Astrocyte (in vitro differentiated cells and primary cell): ENCODE data around the gene TMEM92. TPM values are rescaled to one million over a fixed set of nuclear protein-coding genes. Genes with fewer than 3 reads are reported as not detected.

Experiments used
- DNase-seq: peaks from one replicate; pipeline ENCODE4 v3.0.0-alpha.2; 2010; ENCODE audit warnings: low read depth
- FAIRE-seq: peaks from 2 replicates; lab custom pipeline; 2011; peaks lifted over from hg19 to GRCh38; lab: Jason Lieb, UNC
- H2AFZ ChIP-seq: 2 replicates; pipeline ENCODE4 v1.6.0; 2012; ENCODE audit warnings: low read depth, low read length, inconsistent platforms
- H3K27ac ChIP-seq: 2 replicates; pipeline ENCODE4 v1.5.1; 2011; ENCODE audit warnings: low read depth, low read length, inconsistent platforms
- H3K27me3 ChIP-seq: 2 replicates; pipeline ENCODE4 v1.6.0; 2011; ENCODE audit warnings: low read length, inconsistent platforms; ENCODE audit not compliant: insufficient read depth
- H3K36me3 ChIP-seq: 2 replicates; pipeline ENCODE4 v1.5.1; 2011; ENCODE audit warnings: low read length, inconsistent platforms; ENCODE audit not compliant: insufficient read depth
- H3K4me1 ChIP-seq: 2 replicates; pipeline ENCODE4 v1.5.1; 2011; ENCODE audit warnings: low read length, inconsistent platforms; ENCODE audit not compliant: insufficient read depth
- H3K4me2 ChIP-seq: 2 replicates; pipeline ENCODE4 v1.6.0; 2012; ENCODE audit warnings: low read length, inconsistent platforms
- H3K4me3 ChIP-seq: 2 replicates; pipeline ENCODE4 v1.5.1; 2011; ENCODE audit warnings: low read depth, mild to moderate bottlenecking, low read length, inconsistent platforms; ENCODE audit not compliant: insufficient read depth
- H3K79me2 ChIP-seq: 2 replicates; pipeline ENCODE4 v1.6.0; 2012; ENCODE audit warnings: mild to moderate bottlenecking, low read length, inconsistent platforms; ENCODE audit not compliant: insufficient read depth
- H3K9ac ChIP-seq: 2 replicates; pipeline ENCODE4 v1.6.0; 2012; ENCODE audit warnings: mild to moderate bottlenecking, low read length, inconsistent platforms
- H3K9me3 ChIP-seq: 2 replicates; pipeline ENCODE4 v1.5.1; 2012; ENCODE audit warnings: low read depth, mild to moderate bottlenecking, low read length, inconsistent platforms; ENCODE audit not compliant: insufficient read depth
- H4K20me1 ChIP-seq: 2 replicates; pipeline ENCODE4 v1.6.0; 2012; ENCODE audit warnings: low read length, inconsistent platforms; ENCODE audit not compliant: insufficient read depth
- H3K27ac Mint-ChIP-seq: one replicate; pipeline ENCODE4 v1.8.0; 2021; ENCODE audit warnings: mild to moderate bottlenecking, mixed read lengths; ENCODE audit not compliant: unreplicated experiment
- H3K27me3 Mint-ChIP-seq: one replicate; pipeline ENCODE4 v1.8.0; 2021; ENCODE audit warnings: low read depth, mixed read lengths; ENCODE audit not compliant: unreplicated experiment
- H3K36me3 Mint-ChIP-seq: one replicate; pipeline ENCODE4 v1.8.0; 2021; ENCODE audit warnings: low read depth, mixed read lengths; ENCODE audit not compliant: unreplicated experiment
- H3K4me1 Mint-ChIP-seq: one replicate; pipeline ENCODE4 v1.8.0; 2021; ENCODE audit warnings: low read depth, mixed read lengths; ENCODE audit not compliant: unreplicated experiment
- H3K4me3 Mint-ChIP-seq: one replicate; pipeline ENCODE4 v1.8.0; 2021; ENCODE audit warnings: mild to moderate bottlenecking, moderate library complexity, mixed read lengths; ENCODE audit not compliant: unreplicated experiment
- H3K9me3 Mint-ChIP-seq: one replicate; pipeline ENCODE4 v1.8.0; 2021; ENCODE audit warnings: mild to moderate bottlenecking, mixed read lengths; ENCODE audit not compliant: unreplicated experiment
- EZH2 ChIP-seq: IDR thresholded peaks from 2 replicates; pipeline ENCODE4 v1.6.1; 2012; ENCODE audit warnings: mild to moderate bottlenecking, low read length, inconsistent platforms; ENCODE audit not compliant: insufficient read depth
- total RNA-seq: library from RNA; stranded (reverse); gene quantifications from 2 replicates; pipeline ENCODE4 v1.2.1, GENCODE V29; 2021
- TF ChIP-seq, protein P1 (sequence below): IDR thresholded peaks from 2 replicates; pipeline ENCODE4 v1.5.1; 2011; ENCODE audit warnings: low read depth, mild to moderate bottlenecking, inconsistent platforms, low read length, moderate library complexity; ENCODE audit not compliant: insufficient read depth

Gene TMEM92
- total RNA-seq, 1 donor from 2014 or later = 18.3 TPM

GRCh38 chr17:50304781-50305404 is 30.6 kb downstream of the TMEM92 start:
- H4K20me1 ChIP-seq = no peaks in the 10 kb centered on the region
- H3K27ac Mint-ChIP-seq = peak overlapping the region; percentile 90
- no peak for TF ChIP-seq EZH2
- TF ChIP-seq, protein P1, sequence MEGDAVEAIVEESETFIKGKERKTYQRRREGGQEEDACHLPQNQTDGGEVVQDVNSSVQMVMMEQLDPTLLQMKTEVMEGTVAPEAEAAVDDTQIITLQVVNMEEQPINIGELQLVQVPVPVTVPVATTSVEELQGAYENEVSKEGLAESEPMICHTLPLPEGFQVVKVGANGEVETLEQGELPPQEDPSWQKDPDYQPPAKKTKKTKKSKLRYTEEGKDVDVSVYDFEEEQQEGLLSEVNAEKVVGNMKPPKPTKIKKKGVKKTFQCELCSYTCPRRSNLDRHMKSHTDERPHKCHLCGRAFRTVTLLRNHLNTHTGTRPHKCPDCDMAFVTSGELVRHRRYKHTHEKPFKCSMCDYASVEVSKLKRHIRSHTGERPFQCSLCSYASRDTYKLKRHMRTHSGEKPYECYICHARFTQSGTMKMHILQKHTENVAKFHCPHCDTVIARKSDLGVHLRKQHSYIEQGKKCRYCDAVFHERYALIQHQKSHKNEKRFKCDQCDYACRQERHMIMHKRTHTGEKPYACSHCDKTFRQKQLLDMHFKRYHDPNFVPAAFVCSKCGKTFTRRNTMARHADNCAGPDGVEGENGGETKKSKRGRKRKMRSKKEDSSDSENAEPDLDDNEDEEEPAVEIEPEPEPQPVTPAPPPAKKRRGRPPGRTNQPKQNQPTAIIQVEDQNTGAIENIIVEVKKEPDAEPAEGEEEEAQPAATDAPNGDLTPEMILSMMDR = no peak
- peaks cover 8% of the 10 kb centered on the region for H3K27me3 Mint-ChIP-seq
- no peak overlapping the region for H3K4me3 Mint-ChIP-seq
- peaks cover 3% of the 10 kb centered on the region for H3K27me3 ChIP-seq
- H3K36me3 Mint-ChIP-seq = no peaks in the 10 kb centered on the region
- DNase-seq (peak; percentile 39), FAIRE-seq (no peak)
- peaks cover 3% of the 10 kb centered on the region for H3K9me3 Mint-ChIP-seq
- peak overlapping the region; percentile 53 for H2AFZ ChIP-seq
- H3K9ac ChIP-seq = peak overlapping the region; percentile 13
- peak overlapping the region; percentile 57 for H3K4me2 ChIP-seq
- H3K36me3 ChIP-seq = no peaks in the 10 kb centered on the region
- peaks cover 20% of the 10 kb centered on the region for H3K4me1 Mint-ChIP-seq
- H3K79me2 ChIP-seq = no peaks in the 10 kb centered on the region
- no peak overlapping the region for H3K27ac ChIP-seq
- H3K4me1 ChIP-seq = peaks cover 12% of the 10 kb centered on the region
- H3K4me3 ChIP-seq = no peak overlapping the region
- H3K9me3 ChIP-seq = no peaks in the 10 kb centered on the region

DNA sequence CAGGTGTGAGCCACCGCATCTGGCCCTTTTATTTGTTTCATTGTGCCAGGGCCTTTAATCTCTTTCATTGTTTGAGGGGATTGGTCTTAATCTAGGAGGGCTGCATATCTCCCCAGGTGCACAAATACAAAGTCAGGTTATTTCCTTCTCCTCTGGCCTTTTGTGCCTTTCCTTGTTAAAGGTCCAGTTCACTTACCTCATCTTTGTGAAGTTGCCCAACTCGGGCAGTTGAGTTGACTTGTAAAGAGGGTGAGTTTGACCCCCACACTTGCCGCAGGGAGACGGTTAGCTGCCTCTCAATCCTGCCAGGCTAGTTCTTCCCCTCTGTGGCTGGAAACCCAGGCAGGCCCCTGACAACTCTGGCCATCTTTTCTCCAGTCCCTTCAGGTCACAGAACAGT is 33.4 kb downstream of the TMEM92 start:
- FAIRE-seq = no peak
- peaks cover 5% of the 10 kb centered on the region for H3K9me3 Mint-ChIP-seq

More for the DNA sequence above, 33.4 kb downstream of the TMEM92 start:
- H3K27me3 ChIP-seq = peaks cover 10% of the 10 kb centered on the region
- Mint-ChIP-seq H3K27ac (no peak overlapping the region), H3K27me3 (peaks cover 18% of the 10 kb centered on the region), H3K36me3 (no peaks in the 10 kb centered on the region), H3K4me1 (peaks cover 20% of the 10 kb centered on the region), H3K4me3 (no peak overlapping the region)
- H3K36me3 ChIP-seq = no peaks in the 10 kb centered on the region
- no peak overlapping the region for H3K9ac ChIP-seq
- H3K4me1 ChIP-seq = peaks cover 12% of the 10 kb centered on the region
- H3K4me3 ChIP-seq = no peak overlapping the region
- H3K27ac ChIP-seq = no peak overlapping the region
- no peak overlapping the region for H3K4me2 ChIP-seq
- DNase-seq = no peak
- H2AFZ ChIP-seq = no peak overlapping the region
- TF ChIP-seq, protein P1 = no peak
- no peak for TF ChIP-seq EZH2
- no peaks in the 10 kb centered on the region for H4K20me1 ChIP-seq
- no peaks in the 10 kb centered on the region for H3K79me2 ChIP-seq
- H3K9me3 ChIP-seq = no peaks in the 10 kb centered on the region
